ENCODE results near the gene SDF2. TPM values are rescaled to one million over a fixed set of nuclear protein-coding genes. Genes with fewer than 3 reads are reported as not detected.

Gene SDF2
- total and polyA plus RNA-seq, 2 experiments from 2014 or later, result 32.5 to 54.6 TPM

DNA sequence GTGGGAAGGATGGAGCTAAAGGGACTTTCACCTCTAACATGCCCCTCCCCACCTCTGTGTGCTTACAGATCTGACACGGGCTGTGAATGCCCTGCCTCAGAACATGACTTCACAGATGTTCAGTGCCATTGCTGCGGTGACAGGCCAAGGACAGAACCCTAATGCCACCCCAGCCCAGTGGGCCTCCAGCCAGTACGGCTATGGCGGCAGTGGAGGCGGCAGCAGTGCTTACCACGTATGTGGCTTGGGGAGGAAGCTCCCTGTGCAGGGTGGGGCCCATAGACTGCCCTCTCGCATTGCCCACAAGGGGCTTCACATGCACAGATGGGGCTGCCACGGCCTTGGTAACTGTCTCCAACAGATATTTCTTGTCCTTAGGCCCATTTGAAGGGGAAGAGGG is 38.6 kb upstream of the SDF2 start:
- H3K4me2 ChIP-seq, result no peak overlapping the region
- H4K20me1 ChIP-seq (replicated peaks; ENCODE audit: insufficient read depth), result peaks cover 4% of the 10 kb centered on the region
- no peak overlapping the region for H2AFZ ChIP-seq
- no peak overlapping the region for H3K4me3 ChIP-seq
- H3F3A ChIP-seq (replicated peaks; ENCODE audit: low read depth), result peaks cover 7% of the 10 kb centered on the region; the same call in 1 of the 2 replicates
- H3K79me2 ChIP-seq (replicated peaks; ENCODE audit: insufficient read depth), result no peaks in the 10 kb centered on the region
- H3K4me3 Mint-ChIP-seq, result no peak overlapping the region
- H3K9me3 Mint-ChIP-seq, result no peaks in the 10 kb centered on the region
- peaks cover 89% of the 10 kb centered on the region for H3K36me3 Mint-ChIP-seq (ENCODE audit: low read depth)
- H3K4me1 Mint-ChIP-seq, result peaks cover 23% of the 10 kb centered on the region
- no peak for TF ChIP-seq NANOG (IDR thresholded peaks at IDR 0.05; ENCODE audit: borderline replicate concordance)
- no peak for TF ChIP-seq ZNF462 (CRISPR knock-in tag; IDR thresholded peaks at IDR 0.05)
- no peak for TF ChIP-seq ETS1 (IDR thresholded peaks at IDR 0.05)
- no peak for TF ChIP-seq EZH2phosphoT487 (IDR thresholded peaks at IDR 0.05; ENCODE audit: unreplicated experiment)
- no peak for TF ChIP-seq ZNF331 (CRISPR knock-in tag; IDR thresholded peaks at IDR 0.05; ENCODE audit: low read depth)
- TF ChIP-seq EZH2 (IDR thresholded peaks at IDR 0.05; ENCODE audit: low read depth, unreplicated experiment), result no peak
- no peak for TF ChIP-seq POLR2AphosphoS5 (IDR thresholded peaks at IDR 0.05; ENCODE audit: low read depth)
- no peak for TF ChIP-seq CTCF (conservative IDR thresholded peaks at IDR 0.05; ENCODE audit: low read depth in 2 of 2)
- no peak for TF ChIP-seq REST (IDR thresholded peaks at IDR 0.05; ENCODE audit: unreplicated experiment)
- no peak overlapping the region for H3K27ac ChIP-seq (ENCODE audit: low read depth)
- DNase-seq (ENCODE audit: low spot score), result no peak
- peaks cover 24% of the 10 kb centered on the region for H3K36me3 ChIP-seq (ENCODE audit: insufficient read depth)
- H3K4me1 ChIP-seq (ENCODE audit: insufficient read depth), result no peaks in the 10 kb centered on the region
- H3K27me3 Mint-ChIP-seq (ENCODE audit: insufficient read depth, low read depth, poor library complexity), result peaks cover 14% of the 10 kb centered on the region
- H3K9me2 ChIP-seq (ENCODE audit: insufficient read depth), result no peaks in the 10 kb centered on the region
- ATAC-seq, result no peak
- no peak overlapping the region for H3K27ac Mint-ChIP-seq
- H3K27me3 ChIP-seq (ENCODE audit: insufficient read depth), result no peaks in the 10 kb centered on the region

Measured in GM23338 (cell line).